ENCODE data around the gene VAMP2.

- TF ChIP-seq CTCF (IDR thresholded peaks at IDR 0.05; ENCODE audit: poor library complexity, severe bottlenecking): no peak
- no peak for TF ChIP-seq POLR2AphosphoS5 (IDR thresholded peaks at IDR 0.05)
- TF ChIP-seq EZH2 (IDR thresholded peaks at IDR 0.05; ENCODE audit: borderline replicate concordance, insufficient read depth, low read length, poor library complexity, severe bottlenecking): no peak
- TF ChIP-seq RAD21 (conservative IDR thresholded peaks at IDR 0.05): no peak
- TF ChIP-seq TAF1 (IDR thresholded peaks at IDR 0.05; ENCODE audit: low read depth): no peak
Observed at GRCh38 chr17:8166731-8167130, 4.0 kb upstream of the VAMP2 start.
